Activated CD4-positive, alpha-beta T cell treated with anti-CD3 and anti-CD28 coated beads, Interleukin-2, amount 10 ng/mL, durations not matched to agents 24 days and 14 days (primary cell): ENCODE measurements around the gene UNG. TPM values are rescaled to one million over a fixed set of nuclear protein-coding genes. Genes with fewer than 3 reads are reported as not detected.

ENCODE experiments used
- DNase-seq: peaks from one replicate; pipeline ENCODE4 v3.0.0; 2022
- H3K27ac Mint-ChIP-seq: one replicate; pipeline ENCODE4 v1.8.0; 2022; ENCODE audit warnings: mild to moderate bottlenecking, mixed read lengths
- H3K27me3 Mint-ChIP-seq: one replicate; pipeline ENCODE4 v1.8.0; 2022; ENCODE audit warnings: mixed read lengths
- H3K36me3 Mint-ChIP-seq: one replicate; pipeline ENCODE4 v1.8.0; 2022; ENCODE audit warnings: low read depth, mild to moderate bottlenecking, mixed read lengths
- H3K4me1 Mint-ChIP-seq: one replicate; pipeline ENCODE4 v1.8.0; 2021; ENCODE audit warnings: mixed read lengths
- H3K4me3 Mint-ChIP-seq: one replicate; pipeline ENCODE4 v1.8.0; 2022; ENCODE audit warnings: mild to moderate bottlenecking, moderate library complexity, mixed read lengths
- H3K9me3 Mint-ChIP-seq: one replicate; pipeline ENCODE4 v1.8.0; 2021; ENCODE audit warnings: mixed read lengths
- intact Hi-C: fragments of 100-400 bp; cut with micrococcal nuclease; formaldehyde crosslinking; loops from one replicate; pipeline ENCODE4 v1.15.1; 2023
- total RNA-seq: library from RNA; stranded (reverse); gene quantifications from 2 replicates; pipeline ENCODE4 v1.2.3, GENCODE V29; 2022

UNG gene
- total RNA-seq, 1 donor from 2014 or later: 105 TPM

DNA sequence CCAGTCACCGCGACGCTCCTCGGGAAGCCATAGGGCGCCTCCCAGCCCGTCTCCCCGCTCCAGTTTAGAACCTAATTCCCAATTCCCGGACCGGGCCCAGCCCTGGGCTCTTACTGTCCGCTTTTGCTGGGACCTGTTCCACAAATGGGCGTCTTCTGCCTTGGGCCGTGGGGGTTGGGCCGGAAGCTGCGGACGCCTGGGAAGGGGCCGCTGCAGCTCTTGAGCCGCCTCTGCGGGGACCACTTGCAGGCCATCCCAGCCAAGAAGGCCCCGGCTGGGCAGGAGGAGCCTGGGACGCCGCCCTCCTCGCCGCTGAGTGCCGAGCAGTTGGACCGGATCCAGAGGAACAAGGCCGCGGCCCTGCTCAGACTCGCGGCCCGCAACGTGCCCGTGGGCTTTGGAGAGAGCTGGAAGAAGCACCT, 797 bp downstream of the UNG start:
- Mint-ChIP-seq H3K4me3 (peak overlapping the region; percentile 94), H3K36me3 (peaks cover 34% of the 10 kb centered on the region), H3K27ac (peak overlapping the region; percentile 88), H3K9me3 (no peaks in the 10 kb centered on the region), H3K4me1 (peaks cover 30% of the 10 kb centered on the region), H3K27me3 (no peaks in the 10 kb centered on the region)
- intact Hi-C loops: loop anchor here (2.0 to 10.0 kb wide), 4 partner anchors 57 to 466 kb away; partner anchors contain the start of genes CORO1C and SELPLG
- DNase-seq: no peak

DNA sequence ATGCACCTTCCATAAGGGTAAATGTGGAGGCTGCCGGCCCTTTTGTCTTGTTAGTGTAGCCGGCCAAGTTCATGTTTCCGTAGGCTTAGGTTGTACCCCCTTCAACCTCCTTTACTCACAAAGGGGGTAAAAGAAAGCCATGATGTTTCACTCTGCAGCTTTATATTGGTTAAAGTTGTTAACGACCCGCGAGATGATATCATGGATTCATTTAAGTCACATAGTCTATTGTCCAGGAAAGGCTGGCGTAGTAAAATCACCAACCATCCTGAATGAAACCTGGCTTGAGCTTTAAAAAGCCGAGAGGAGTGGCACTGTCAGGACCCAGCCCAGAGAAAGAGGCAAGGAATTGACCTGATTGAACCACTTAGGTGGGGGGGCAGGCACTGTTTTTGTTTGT, 1.3 kb downstream of the UNG start:
- intact Hi-C loops: loop anchor here (2.0 to 10.0 kb wide), 4 partner anchors 56 to 466 kb away; partner anchors contain the start of genes CORO1C and SELPLG
- DNase-seq: no peak
- H3K4me1 Mint-ChIP-seq: peaks cover 26% of the 10 kb centered on the region
- H3K27me3 Mint-ChIP-seq: no peaks in the 10 kb centered on the region
- H3K9me3 Mint-ChIP-seq: no peaks in the 10 kb centered on the region
- H3K4me3 Mint-ChIP-seq: peak overlapping the region; percentile 94
- peaks cover 38% of the 10 kb centered on the region for H3K36me3 Mint-ChIP-seq
- no peak overlapping the region for H3K27ac Mint-ChIP-seq

DNA sequence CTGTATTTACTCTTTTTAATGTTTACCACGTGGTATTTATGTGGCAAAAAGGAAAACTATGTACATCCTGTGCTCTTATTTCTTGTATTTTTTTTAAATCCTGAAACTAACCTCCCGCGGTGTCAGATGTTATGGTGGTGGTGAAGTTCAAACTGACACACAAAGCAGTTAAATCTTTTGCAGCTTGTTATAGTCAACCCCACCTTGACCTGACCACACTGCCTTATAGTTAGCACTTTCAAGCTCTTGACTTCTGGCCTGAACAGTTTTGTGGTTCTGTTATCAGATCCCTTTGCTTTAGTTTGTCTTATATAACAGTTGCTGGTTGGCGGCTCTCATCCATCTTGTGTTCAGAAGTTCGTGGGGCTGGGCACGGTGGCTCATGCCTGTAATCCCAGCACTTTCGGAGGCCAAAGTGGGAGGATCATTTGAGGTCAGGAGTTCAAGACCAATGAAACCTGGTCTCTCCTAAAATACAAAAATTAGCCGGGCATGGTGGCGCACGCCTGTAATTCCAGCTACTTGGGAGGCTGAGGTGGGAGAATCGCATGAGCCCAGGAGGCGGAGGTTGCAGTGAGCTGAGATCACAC, 2.1 kb downstream of the UNG start:
- Mint-ChIP-seq H3K4me3 (peak overlapping the region; percentile 94), H3K9me3 (no peaks in the 10 kb centered on the region), H3K27ac (peak overlapping the region; percentile 22), H3K4me1 (peaks cover 23% of the 10 kb centered on the region), H3K27me3 (no peaks in the 10 kb centered on the region), H3K36me3 (peaks cover 43% of the 10 kb centered on the region)
- intact Hi-C loops: loop anchor here (2.0 to 10.0 kb wide), 4 partner anchors 55 to 467 kb away; partner anchors contain the start of genes CORO1C and SELPLG
- no peak for DNase-seq

DNA sequence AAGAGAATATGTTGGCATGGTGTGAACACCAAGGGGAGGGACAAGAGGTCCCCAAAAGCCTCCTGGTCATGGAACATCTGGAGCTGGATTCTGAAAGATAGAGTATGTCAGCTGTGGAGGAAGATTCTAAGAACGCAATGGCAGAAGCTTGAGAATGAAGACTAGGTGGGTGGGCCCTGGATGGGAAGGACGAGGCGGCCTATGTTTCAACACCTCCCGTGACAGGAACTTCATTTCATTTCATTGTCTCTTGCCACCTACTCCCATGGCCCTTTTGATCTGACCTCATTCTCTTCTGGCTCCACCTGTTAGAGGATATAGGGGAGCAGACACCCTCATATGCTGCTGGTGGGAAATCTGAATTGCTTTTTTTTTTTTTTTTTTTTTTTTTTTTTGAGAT, 3.3 kb downstream of the UNG start:
- intact Hi-C loops: no loop called here
- no peaks in the 10 kb centered on the region for H3K27me3 Mint-ChIP-seq
- H3K4me3 Mint-ChIP-seq: no peak overlapping the region
- no peak overlapping the region for H3K27ac Mint-ChIP-seq
- H3K36me3 Mint-ChIP-seq: peaks cover 52% of the 10 kb centered on the region
- no peak for DNase-seq
- H3K9me3 Mint-ChIP-seq: no peaks in the 10 kb centered on the region
- peaks cover 23% of the 10 kb centered on the region for H3K4me1 Mint-ChIP-seq

DNA sequence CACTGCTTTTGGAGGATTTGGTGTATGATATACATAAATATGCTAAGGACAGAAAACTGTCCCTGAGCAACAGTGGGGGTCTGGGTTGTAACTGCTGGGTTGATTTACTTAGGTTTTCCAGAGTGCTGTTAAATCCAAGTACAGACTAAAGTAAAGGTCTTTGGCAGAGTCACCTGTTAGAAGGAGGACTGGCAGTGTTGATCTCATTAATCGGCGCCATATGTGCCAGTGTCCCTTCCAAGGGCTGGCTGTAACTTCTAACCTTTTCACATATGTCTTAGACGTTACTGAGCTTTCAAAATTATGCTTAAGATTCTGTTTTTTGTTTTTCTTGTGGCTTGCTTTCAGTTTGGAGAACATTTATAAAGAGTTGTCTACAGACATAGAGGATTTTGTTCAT, 5.1 kb downstream of the UNG start:
- Mint-ChIP-seq H3K27ac (no peak overlapping the region), H3K36me3 (peaks cover 59% of the 10 kb centered on the region), H3K9me3 (no peaks in the 10 kb centered on the region), H3K4me1 (peaks cover 21% of the 10 kb centered on the region), H3K27me3 (no peaks in the 10 kb centered on the region), H3K4me3 (no peak overlapping the region)
- intact Hi-C loops: no loop called here
- DNase-seq: no peak

DNA sequence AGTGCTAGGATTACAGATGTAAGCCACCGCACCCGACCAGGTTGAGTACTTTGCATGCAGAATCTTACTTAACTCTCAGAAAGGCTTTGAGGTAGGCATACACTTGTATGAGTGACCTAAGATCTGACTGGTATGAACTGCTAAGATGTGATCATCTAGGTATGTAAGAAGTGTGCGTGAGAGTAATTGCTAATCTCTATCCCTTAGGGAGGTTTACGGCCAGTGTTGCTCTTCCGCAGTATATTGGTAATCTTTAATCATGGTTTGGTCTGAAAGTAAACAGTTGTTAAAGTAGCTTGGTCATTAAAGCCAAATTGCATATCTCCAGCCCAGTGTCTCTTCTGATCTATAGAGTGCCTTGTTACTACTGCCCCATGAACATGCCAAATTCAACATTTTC, 7.8 kb downstream of the UNG start:
- Mint-ChIP-seq H3K4me1 (peaks cover 6% of the 10 kb centered on the region), H3K4me3 (no peak overlapping the region), H3K36me3 (peaks cover 55% of the 10 kb centered on the region), H3K9me3 (no peaks in the 10 kb centered on the region), H3K27ac (no peak overlapping the region), H3K27me3 (no peaks in the 10 kb centered on the region)
- intact Hi-C loops: no loop called here
- no peak for DNase-seq

DNA sequence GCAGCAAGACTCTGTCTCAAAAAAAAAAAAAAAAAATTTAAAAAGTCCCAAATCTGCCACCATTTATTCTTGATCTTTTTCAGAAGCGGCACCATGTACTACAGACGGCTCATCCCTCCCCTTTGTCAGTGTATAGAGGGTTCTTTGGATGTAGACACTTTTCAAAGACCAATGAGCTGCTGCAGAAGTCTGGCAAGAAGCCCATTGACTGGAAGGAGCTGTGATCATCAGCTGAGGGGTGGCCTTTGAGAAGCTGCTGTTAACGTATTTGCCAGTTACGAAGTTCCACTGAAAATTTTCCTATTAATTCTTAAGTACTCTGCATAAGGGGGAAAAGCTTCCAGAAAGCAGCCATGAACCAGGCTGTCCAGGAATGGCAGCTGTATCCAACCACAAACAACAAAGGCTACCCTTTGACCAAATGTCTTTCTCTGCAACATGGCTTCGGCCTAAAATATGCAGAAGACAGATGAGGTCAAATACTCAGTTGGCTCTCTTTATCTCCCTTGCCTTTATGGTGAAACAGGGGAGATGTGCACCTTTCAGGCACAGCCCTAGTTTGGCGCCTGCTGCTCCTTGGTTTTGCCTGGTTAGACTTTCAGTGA, 12.5 kb downstream of the UNG start:
- intact Hi-C loops: loop anchor here (2.0 to 10.0 kb wide), 2 partner anchors 135 to 283 kb away; no protein-coding TSS in a partner anchor
- H3K36me3 Mint-ChIP-seq: peaks cover 32% of the 10 kb centered on the region
- H3K27ac Mint-ChIP-seq: no peak overlapping the region
- no peak for DNase-seq
- H3K4me3 Mint-ChIP-seq: no peak overlapping the region
- peaks cover 7% of the 10 kb centered on the region for H3K4me1 Mint-ChIP-seq
- no peaks in the 10 kb centered on the region for H3K27me3 Mint-ChIP-seq
- H3K9me3 Mint-ChIP-seq: no peaks in the 10 kb centered on the region

DNA sequence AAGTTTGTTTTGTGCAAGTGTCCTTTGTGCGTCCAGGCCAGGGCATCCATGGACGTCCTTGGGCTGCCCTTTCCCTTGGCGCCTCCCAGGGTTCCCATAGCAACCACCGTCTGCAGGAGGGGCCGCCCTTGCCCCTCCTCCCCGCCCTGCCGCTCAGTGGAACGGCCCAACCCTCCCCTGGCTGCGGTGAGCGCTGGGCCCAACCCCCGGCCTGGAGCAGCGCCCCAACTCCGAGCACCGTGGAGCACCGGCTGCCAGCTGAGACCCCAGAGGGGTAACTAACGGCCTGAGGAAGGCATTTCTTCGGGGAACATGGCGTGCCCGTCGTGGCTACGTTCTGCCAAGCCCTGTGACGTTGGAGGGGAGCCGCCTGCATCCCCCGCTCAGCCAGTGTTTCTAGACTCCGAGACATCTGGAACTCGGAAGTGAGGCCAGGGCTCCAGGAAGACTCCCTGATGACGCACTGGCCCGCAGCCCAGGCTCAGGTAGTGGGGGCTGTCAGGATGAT, 13.6 kb downstream of the UNG start:
- DNase-seq: peak; percentile 87
- Mint-ChIP-seq H3K27ac (peak overlapping the region; percentile 48), H3K4me3 (peak overlapping the region; percentile 75), H3K36me3 (peaks cover 21% of the 10 kb centered on the region), H3K27me3 (no peaks in the 10 kb centered on the region), H3K9me3 (no peaks in the 10 kb centered on the region), H3K4me1 (peaks cover 10% of the 10 kb centered on the region)
- intact Hi-C loops: loop anchor here (2.0 to 10.0 kb wide), 2 partner anchors 134 to 282 kb away; no protein-coding TSS in a partner anchor

DNA sequence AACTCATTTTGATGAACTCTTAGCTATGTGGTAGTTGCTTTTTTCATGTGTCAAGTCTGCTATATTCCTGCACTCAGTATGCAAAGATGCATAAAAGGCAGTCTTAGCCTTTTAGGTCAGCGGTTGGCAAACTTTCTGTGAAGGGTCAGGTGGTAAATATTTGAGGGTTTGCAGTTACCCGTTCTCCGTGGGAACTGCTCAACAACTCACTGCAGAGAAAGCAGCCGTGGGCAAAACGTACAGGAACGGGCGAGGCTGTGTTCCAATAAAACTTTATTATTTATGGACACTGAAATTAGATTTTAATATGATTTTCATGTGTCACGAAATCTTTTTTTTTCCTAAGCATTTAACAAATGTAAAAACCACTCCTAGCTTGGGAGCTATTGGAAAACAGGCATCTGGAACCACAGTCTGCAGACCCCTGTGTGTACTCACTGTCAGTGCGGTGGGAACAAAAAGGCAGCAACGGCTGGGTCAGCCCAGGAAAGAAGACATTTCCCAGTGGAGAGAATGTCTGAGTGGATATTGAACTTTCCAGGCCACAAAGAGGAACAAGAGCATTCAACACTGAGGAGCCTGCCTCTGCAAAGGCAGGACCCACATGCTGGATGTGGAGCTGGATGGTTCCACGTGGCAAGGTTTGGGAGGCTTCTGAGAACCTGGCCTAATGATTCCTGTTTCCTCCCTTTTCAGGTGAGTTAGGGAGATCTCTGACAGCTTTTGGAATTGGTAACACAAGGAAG, 15.5 kb downstream of the UNG start:
- intact Hi-C loops: loop anchor here (10.0 kb wide), 1 partner anchor 132 kb away; no protein-coding TSS in a partner anchor
- no peaks in the 10 kb centered on the region for H3K9me3 Mint-ChIP-seq
- H3K27me3 Mint-ChIP-seq: no peaks in the 10 kb centered on the region
- H3K27ac Mint-ChIP-seq: no peak overlapping the region
- peaks cover 10% of the 10 kb centered on the region for H3K4me1 Mint-ChIP-seq
- peaks cover 14% of the 10 kb centered on the region for H3K36me3 Mint-ChIP-seq
- no peak for DNase-seq
- no peak overlapping the region for H3K4me3 Mint-ChIP-seq

DNA sequence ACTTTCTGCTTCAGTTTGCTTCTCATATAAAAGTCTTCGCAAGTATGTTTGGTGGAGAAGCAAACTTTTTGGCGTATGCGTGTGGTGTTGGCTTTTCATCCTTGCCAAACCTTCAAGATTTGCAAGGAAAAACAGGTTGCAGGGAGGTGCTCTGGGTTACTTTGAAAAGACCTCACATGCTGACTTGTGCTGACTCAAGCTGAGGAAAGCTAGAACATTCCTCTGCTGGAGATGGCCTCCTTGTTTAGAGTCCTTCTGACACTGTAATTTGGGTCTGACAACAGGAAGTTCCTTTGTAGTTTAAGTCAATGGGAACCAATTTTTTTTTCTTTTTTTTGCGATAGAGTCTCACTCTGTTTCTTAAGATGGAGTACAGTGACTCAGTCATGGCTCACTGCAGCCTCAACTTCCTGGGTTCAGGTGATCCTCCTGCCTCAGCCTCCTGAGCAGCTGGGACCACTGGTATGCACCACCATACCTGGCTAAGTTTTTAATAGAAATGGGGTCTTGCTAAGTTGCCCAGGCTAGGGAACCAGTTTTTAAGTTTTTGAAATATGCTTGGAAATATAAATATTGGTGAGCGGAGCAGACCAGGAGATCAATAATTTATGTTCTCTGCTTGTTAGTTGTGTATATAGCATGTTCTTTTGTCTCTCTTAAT, 16.4 kb downstream of the UNG start:
- H3K36me3 Mint-ChIP-seq: peaks cover 9% of the 10 kb centered on the region
- DNase-seq: no peak
- intact Hi-C loops: loop anchor here (10.0 kb wide), 1 partner anchor 131 kb away; no protein-coding TSS in a partner anchor
- no peak overlapping the region for H3K4me3 Mint-ChIP-seq
- no peak overlapping the region for H3K27ac Mint-ChIP-seq
- H3K27me3 Mint-ChIP-seq: no peaks in the 10 kb centered on the region
- H3K9me3 Mint-ChIP-seq: no peaks in the 10 kb centered on the region
- H3K4me1 Mint-ChIP-seq: peaks cover 10% of the 10 kb centered on the region

DNA sequence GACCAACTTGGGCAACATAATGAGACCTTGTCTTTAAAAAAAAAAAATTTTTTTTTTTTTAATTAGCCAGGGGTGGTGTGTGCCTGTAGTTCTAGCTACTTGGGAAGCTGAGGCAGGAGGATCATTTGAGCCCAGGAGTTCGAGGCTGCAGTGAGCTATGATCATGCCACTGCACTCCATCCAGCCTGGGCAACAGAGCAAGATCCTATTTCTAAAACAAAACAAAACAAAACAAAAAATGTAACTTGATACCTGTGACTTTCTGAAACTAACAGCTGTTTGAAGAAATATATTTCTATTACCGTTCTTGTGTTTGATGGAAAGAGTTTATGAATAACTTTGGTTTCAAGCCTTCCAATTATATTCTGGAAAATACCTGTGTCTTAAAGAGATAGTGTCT, 17.2 kb downstream of the UNG start:
- DNase-seq: no peak
- Mint-ChIP-seq H3K4me3 (no peak overlapping the region), H3K9me3 (no peaks in the 10 kb centered on the region), H3K27ac (no peak overlapping the region), H3K27me3 (no peaks in the 10 kb centered on the region), H3K4me1 (peaks cover 10% of the 10 kb centered on the region), H3K36me3 (peaks cover 6% of the 10 kb centered on the region)
- intact Hi-C loops: loop anchor here (10.0 kb wide), 1 partner anchor 130 kb away; no protein-coding TSS in a partner anchor

DNA sequence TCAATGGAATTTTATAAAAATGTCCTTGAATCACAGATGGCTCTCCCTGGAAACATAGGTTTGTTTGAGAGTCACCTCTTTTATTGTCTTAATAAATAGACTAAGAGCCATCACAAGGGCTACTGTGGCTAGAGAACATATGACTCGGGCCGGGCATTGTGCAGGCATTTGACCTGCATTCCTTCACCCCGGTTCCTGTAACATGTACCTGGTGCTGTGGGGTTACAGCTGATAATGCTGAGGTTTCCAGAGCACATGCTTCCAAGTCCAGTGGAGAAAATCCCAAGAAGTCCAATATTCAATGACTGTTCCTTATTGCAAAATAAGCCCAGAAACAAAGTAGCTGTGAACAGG, 18.0 kb downstream of the UNG start:
- Mint-ChIP-seq H3K27me3 (no peaks in the 10 kb centered on the region), H3K4me1 (peaks cover 8% of the 10 kb centered on the region), H3K27ac (no peak overlapping the region), H3K4me3 (no peak overlapping the region), H3K36me3 (peaks cover 4% of the 10 kb centered on the region), H3K9me3 (no peaks in the 10 kb centered on the region)
- intact Hi-C loops: loop anchor here (10.0 kb wide), 1 partner anchor 129 kb away; no protein-coding TSS in a partner anchor
- DNase-seq: no peak

DNA sequence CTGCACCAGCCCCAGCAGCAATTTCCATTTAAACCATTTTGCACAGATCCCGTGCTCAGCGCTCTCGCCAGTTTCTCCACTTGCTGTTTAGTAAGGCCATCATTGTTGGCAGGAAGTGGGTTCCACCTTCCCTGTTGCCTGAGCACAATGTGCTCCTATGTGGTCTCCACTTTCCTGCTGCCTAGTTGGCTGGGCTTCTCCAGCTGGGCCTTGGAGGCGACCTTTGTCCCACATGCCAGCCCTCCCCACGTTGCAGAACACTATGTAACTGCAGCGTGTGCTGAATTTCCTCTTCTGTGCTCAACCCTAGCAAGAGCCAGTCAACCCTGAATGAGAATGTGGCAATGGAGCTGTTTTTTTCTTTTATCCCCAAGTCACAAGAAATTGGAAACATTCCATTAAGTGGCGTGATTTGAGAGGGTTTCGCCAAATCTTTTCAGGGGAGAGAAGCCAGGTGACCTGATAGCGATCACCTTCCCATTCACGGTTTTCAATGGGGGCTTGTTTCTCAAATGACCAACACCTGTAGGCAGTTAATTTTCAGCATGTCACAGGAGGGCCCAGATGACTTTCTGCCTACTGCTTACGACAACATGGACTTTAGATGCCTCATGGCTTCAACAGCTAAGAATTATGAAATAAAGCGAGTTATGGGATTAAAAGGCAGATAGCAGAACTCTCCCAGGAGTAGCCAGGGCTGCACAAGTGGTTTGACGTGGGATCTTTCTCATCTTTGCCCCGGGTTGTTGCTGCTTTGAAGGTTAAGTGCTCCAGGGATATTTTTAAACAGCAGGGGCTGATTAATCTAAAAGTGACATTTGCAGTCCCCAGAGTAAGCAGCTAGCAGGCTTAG, 18.6 kb downstream of the UNG start, which contains the start of gene ACACB:
TSS of gene ACACB (plus strand) at position 830 of the 853 bp plus-strand sequence. CDS start 22,819 bp downstream, outside the sequence.
- DNase-seq: no peak

More for the DNA sequence above, 18.6 kb downstream of the UNG start, which contains the start of gene ACACB:
- Mint-ChIP-seq H3K4me3 (no peak within 1 kb of the TSS), H3K27me3 (no peaks in the 10 kb centered on the region), H3K9me3 (no peaks in the 10 kb centered on the region), H3K36me3 (no peaks in the 10 kb centered on the region), H3K27ac (no peak within 1 kb of the TSS), H3K4me1 (peaks cover 7% of the 10 kb centered on the region)
- intact Hi-C loops: loop anchor here (10.0 kb wide), 1 partner anchor 129 kb away; no protein-coding TSS in a partner anchor
